Colon (tissue), 2 donors: ENCODE results near the gene ANO6.

ENCODE experiments used
- FAIRE-seq: peaks from 2 replicates; lab custom pipeline; 2012; peaks lifted over from hg19 to GRCh38; lab: Jason Lieb, UNC
- donor health status: control.
- donor health status: control.

ANO6 gene

DNA sequence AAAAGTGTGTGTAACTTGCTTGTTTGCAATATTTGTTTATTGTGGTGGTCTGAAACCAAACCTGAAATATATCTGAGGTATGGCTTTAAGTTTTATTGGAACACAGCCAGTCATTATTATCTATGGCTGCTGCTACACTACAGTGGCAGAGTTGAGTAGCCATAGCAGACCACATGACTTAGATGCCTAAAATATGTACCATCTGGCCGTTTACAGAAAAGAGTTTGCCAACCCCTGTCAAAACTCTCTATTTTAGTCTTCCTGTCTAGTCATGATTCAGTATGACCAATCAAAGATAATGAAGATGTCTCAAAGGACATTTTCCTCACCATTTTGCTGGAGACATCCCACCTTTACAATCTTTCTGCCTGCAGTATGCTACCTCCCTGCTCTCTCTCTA lies 242.3 kb downstream of the ANO6 start:
- FAIRE-seq: no peak

DNA sequence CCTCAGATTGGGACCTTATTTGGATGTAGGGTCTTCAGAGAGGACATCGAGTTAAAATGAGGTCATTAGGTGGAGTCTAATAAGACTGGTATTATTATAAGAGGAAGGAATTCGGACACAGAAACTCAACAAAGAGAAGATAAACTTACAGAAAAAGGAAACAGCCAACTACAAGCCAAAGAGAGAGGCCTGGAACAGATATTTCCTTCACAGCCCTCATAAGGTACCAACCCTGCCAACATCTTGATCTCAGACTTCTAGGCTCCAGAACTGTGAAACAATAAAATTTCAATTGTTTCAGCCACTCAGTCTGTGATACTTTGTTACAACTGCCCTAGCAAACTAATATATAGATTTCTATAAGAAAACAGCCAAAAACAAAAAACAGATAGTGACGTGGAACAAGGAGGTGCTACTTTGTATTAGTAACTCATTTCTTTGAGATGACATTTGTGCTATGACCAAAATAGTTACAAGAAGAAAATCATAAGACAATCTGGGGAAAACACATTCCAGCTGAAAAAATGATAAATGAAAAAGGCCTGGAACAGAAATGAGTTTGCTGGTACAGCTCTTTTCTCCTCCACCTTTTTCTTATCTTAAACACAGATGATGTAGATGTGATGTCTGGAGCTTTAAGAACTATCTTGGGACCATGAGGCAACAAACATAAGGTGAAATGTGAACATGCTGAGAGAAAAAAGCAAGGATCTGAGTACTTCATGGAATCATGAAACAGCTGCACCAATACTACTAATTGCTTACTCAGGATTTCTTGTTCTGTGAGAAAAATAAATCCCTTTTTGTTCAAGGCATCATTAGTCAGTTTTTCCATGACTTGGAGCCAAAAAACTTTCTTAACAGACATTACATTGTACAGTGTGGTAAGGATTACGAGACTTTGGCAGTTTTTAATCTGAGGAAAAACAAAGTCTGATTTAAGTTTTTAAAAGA lies 243.2 kb downstream of the ANO6 start:
- FAIRE-seq: no peak

DNA sequence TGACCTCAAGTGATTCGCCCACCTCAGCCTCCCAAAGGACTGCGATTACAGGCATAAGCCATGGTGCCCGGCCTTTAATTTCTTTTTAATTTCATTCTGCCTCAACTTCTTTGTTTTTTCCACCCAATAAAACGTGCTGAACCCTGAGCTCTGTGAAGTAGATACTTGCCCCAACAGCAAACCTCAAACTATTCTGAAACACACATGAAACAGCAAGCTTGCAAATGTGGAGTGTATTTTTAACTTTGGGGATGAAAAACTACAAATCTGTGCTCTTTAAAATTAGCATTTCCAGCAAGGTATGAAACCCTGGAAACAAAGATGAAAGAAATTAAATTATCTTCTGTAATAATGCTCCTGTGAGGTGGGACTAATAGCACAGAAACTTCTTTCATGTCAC lies 246.6 kb downstream of the ANO6 start:
- FAIRE-seq: no peak

DNA sequence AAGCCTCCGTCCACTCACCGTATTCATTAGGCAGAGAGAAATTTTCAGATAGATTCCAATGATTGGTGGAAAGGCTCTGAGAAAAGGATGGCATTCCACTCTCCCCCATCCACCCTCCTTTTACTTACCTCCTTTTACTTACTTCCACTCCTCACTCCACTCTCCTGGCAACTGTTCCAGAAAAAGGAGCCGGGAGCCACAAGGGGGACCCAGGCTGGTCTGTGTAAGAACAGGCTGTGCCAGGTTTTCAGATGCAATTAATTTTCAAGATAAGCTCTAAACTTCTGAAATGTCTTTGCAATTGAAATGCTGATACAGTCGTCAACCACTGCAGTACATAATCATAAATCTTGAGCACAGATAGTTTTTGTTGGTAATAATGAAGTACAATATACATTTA lies 248.8 kb downstream of the ANO6 start:
- no peak for FAIRE-seq

DNA sequence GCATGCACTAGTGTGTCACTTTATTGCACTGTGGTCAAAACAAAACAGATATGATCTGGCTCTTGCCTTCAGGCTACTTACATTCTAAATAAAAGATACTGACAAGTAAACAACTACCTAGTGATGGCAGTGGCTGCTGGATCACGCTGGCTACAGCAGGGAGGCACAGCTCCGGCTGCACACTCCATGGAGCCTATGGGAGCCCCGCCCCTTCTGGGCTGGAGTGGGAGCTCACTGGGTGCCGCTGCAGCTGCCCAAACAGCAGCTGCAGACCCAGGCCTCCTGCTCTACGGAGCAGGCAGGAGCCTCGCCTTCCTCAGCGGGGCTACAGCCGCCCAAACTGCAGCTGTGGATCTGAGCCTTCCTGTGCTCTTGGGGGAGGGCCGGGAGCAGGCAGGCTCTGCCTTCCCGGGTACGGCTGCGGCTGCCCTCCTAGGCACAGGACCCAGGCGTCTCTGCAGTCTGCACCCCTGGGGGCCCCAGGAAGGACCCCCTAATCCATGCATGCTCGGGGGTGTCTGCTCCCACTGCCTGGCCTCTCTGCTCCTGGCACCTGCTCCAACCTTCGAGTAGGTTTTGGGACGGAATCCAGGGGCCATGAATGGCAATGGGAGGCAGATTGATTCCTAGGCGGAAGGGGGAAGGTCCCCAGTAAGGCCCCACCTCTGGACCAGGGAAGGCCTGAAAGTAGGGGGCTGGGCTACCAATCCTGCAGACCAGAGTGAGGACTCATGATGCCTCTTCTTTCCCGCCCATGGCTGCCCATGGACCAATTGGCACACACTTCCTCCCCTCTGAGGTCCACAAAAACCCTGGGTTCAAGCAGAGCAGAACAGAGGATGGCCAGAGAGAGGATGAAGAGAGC lies 253.1 kb downstream of the ANO6 start:
- FAIRE-seq: no peak

DNA sequence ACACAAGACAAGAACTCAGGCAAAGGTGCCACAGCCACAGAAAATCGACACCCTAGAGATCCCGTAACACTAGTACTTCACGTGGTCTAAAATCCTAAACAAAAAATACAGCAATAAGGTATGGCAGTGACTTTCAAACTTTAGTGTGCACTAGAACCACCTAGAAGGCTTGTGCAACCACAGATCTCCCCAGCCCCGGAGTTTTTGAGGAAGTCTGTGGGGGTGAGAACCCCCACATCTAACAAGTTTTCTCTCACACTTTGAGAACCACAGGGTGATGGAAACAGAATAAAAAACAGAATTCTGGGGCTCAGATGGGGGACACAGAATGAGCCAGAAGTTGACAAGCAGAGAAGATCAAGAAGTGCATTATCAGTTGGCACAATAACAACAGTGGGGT lies 254.0 kb downstream of the ANO6 start:
- no peak for FAIRE-seq

DNA sequence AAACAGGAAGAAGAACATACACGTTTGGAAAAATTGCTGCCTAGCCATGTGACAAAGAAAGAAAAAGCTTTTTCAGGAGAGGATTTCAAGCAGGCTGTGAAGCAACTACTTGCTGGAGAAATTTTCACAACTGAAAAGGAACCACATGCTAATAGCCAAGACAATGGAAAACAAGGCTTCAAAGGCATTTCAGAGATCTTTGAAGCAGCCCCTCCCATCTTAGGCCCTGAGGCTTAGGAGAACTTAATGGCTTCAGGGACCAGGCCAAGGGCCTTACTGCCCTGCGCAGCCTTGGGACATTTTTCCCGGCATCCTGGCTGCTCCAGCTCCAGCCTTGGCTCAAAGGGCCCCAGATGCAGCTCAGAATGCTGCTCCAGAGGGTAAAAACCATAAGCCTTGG lies 257.7 kb downstream of the ANO6 start:
- no peak for FAIRE-seq

DNA sequence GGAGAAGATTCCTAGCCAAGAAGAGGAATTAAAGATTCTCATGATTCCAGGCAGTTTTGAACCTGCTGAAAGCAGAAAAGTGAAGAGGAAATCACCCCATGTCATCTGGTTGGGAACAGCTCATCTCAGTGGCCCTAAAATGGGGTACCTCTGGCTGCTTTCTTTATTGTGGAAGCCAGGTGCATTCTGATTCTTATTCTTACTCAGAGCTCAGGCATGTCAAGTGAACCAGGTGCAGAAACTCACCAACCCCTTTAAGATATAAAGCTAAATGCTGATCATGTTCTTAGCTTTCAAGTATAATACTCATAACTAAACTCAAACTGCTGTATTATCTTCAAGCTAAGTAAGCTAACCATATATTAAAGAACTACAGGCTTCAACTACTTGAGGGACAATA lies 259.7 kb downstream of the ANO6 start:
- no peak for FAIRE-seq

DNA sequence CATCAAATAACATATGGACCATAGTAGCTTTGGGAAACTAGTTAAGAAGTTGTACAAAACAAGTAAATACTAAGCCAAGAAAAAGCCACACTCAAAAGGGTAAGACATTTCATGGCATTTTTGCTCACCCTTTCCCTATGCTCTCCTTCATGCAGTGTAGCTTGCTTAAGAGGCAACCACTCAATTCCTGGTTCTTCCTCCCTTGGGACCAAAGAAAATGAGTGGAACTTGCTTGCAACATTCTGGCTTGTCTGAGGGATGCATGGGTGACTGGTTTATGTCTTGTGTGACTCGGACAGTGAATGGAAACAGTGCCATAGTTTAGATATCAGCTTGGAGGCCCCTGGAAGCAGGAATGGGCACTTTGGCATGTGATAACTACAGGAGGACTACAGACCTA lies 261.6 kb downstream of the ANO6 start:
- FAIRE-seq: no peak

DNA sequence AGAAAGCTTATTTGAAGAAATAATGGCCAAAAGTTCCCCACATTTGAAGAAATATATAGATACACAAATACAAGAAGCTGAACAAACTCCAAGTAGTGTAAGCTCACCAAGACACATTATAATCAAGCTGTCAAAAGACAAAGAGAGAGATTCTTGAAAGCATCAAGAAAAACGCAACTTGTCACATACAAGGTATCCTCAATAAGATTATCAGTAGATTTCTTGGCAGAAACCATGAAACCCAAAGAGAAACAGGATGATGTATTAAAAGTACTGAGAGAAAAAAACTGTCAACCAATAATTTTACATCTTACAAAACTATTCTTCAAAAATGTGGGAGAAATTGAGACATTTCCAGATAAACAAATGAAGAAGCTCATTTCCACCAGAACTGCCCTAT lies 263.0 kb downstream of the ANO6 start:
- FAIRE-seq: no peak

DNA sequence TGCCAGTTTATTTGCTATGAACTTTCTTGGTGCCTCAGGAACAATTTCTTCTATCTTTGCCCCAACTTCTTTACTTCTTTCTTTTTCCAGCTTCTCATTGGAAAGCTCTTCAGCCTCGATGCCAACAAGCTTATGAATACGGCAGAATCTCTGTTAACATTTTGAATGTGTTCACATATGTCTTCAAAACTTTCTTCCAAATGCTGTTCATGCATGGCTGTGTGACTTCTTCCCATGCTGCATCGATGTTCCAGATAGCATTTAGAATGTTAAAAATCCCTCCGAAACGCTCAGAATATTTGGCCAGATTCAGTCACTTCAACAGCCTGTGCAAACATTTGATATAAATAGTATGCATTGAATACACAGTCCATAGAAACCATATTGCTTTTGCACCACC lies 265.9 kb downstream of the ANO6 start:
- no peak for FAIRE-seq

DNA sequence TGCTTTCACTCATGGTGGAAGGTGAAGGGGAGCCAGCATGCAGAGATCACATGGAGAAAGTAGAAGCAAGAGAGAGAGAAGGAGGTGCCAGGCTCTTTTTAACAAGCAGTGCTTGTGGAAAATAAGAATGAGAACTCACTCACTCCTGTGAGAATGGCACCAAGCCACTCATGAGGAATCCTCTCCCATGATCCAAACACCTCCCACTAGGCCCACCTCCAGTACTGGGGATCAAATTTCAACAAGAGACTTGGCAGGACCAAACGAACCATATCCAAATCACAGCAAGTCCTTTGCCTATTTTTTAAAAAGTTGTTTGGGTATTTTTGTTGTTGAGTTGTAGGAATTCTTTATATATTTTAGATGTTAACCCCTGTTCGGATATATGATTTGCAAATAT lies 267.7 kb downstream of the ANO6 start:
- FAIRE-seq: no peak
